Body of pancreas (tissue), 4 donors: ENCODE results near the gene NECTIN1. TPM values are rescaled to one million over a fixed set of nuclear protein-coding genes. Genes with fewer than 3 reads are reported as not detected.

Experiments
- ATAC-seq: fragments of 150-250 bp; one replicate; pipeline ENCODE4 v1.9.1; 2016
- DNase-seq, 4 donors: peaks; one replicate each; pipeline ENCODE4 v3.0.0-alpha.2; 2019
- H3K27ac ChIP-seq, 4 donors: fragments of 200-600 bp; sonication (generic); 1 replicate in 3 of 4; 2 replicates in 1 of 4; pipeline versions ENCODE4 v1.5.1 to v1.6.1; 2016 to 2019; ENCODE audit warnings: mild to moderate bottlenecking in 1 of 4, mixed read lengths in 1 of 4, moderate library complexity in 1 of 4
- H3K27me3 ChIP-seq, 2 donors: fragments of 200-600 bp; sonication (generic); one replicate each; pipeline ENCODE4 v1.6.0; 2016; ENCODE audit warnings: mild to moderate bottlenecking in 1 of 2
- H3K36me3 ChIP-seq, 2 donors: fragments of 200-600 bp; sonication (generic); replicated peaks in 1 of 2; 2 replicates each; pipeline ENCODE4 v1.5.1; 2016; ENCODE audit warnings: low read depth in 2 of 2; ENCODE audit not compliant: insufficient read depth in 1 of 2
- H3K4me1 ChIP-seq: fragments of 200-600 bp; sonication (generic); one replicate; pipeline ENCODE4 v1.6.0; 2016
- H3K4me3 ChIP-seq, 2 donors: fragments of 200-600 bp; sonication (generic); 1 replicate in 1 of 2; 2 replicates in 1 of 2; pipeline ENCODE4 v1.5.1; 2016 to 2019
- H3K9me3 ChIP-seq, 3 donors: fragments of 200-600 bp; sonication (generic); 1 replicate in 2 of 3; 2 replicates in 1 of 3; pipeline ENCODE4 v1.5.1; 2016
- CTCF ChIP-seq, 7 experiments: fragments of 450-650 bp in 4 of 7; fragments of 200-600 bp in 3 of 7; sonication (generic) in 3 of 7; IDR thresholded peaks; one replicate each; pipeline ENCODE4 v1.5.1; 2016 to 2019; ENCODE audit warnings: antibody characterized with exemption in 7 of 7
- POLR2A ChIP-seq, 3 donors: fragments of 450-650 bp; IDR thresholded peaks; one replicate each; pipeline ENCODE4 v1.6.1; 2016; ENCODE audit warnings: antibody characterized with exemption in 3 of 3, mild to moderate bottlenecking in 2 of 3
- WGBS, 2 donors: methylation state at CpG; one replicate each; pipeline ENCODE4 v1.1.5; 2017; 5-methylcytosine and 5-hydroxymethylcytosine counted together
- intact Hi-C: fragments of 100-400 bp; cut with DNase I; formaldehyde crosslinking; loops from one replicate; pipeline ENCODE4 v1.15.1; 2023
- total RNA-seq, 2 donors: library from RNA; depleted of rRNA; stranded (reverse); fragments of >200 nt; gene quantifications; one replicate each; pipeline ENCODE4 v1.1.0, GENCODE V29; 2016

The NECTIN1 gene
- total RNA-seq, 2 donors from 2014 or later, result 7.3 to 31.6 TPM

DNA sequence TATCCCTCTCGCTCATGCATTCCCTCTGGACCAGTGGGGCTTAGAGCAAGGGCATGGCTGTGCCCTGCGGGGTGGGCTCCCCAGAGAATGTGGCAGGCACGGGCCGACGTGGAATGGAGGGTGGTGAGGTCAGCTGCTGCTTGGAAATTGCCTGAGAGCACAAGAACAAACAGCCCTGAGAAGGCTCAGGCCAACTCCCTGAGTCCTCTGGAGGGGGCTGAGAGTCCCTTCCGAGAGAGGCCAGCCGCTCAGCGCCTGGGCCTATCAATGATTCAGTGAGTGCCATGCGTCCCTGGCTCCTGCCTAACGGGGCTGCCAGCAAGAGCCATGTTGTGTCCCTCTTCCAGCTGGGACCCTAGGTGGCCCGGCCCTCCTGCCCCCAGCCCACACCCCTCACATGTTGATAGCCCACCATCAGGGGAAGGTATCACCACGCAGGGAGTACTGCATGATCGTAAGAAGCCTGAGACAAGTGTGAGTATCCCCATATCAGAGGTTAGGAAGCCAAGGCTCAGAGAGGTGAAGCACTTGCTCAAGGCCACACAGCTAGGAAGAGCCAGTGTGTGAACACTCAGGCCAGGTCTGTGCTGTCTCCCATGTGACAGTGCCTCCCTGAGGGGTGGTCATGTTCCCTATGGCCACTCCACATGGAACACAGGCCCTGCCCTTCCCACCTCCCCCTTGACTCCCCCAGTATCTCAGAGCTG is 55.8 kb downstream of the NECTIN1 start:
- Histone ChIP-seq H3K9me3 (no peaks in the 10 kb centered on the region), H3K36me3 (peaks cover 0 to 12% of the 10 kb centered on the region in 2 donors), H3K27ac (peak overlapping the region in 1 of 4 donors; percentile 16), H3K4me3 (no peak overlapping the region), H3K4me1 (peaks cover 6% of the 10 kb centered on the region), H3K27me3 (no peaks in the 10 kb centered on the region)
- ATAC-seq (no peak), DNase-seq (no peak)
- no peak for TF ChIP-seq CTCF (IDR thresholded peaks at IDR 0.05)
- TF ChIP-seq POLR2A (IDR thresholded peaks at IDR 0.05), result no peak
- intact Hi-C loops, result no loop called here
- 84 to 90% methylated on average over 5 to 13 of the region's 13 CpGs for WGBS, 2 donors

DNA sequence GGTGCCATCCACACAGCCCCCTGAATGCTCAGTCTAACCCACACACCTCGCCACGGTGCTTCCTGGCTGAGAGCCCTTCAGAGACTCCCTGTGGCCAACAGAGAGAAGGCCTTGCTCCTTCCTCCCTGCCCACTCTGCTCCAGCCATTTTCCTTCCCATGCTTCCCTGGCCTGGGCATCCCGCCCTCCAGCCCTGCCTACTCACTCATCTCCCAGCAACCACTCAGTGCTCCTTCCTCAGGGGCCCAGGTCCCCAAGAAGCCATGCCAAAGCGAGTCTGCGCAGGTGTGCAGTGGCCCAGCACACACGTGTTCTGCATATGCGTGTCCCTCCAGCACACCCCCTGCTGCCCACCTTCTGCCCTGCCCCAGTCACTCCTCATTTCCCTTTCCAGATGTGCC is 56.4 kb downstream of the NECTIN1 start:
- no peak overlapping the region for H3K4me3 ChIP-seq
- H3K27me3 ChIP-seq, result no peaks in the 10 kb centered on the region
- DNase-seq (peak in 2 of 4 donors; percentile 42 to 46), ATAC-seq (no peak)
- H3K4me1 ChIP-seq, result peaks cover 6% of the 10 kb centered on the region
- TF ChIP-seq CTCF (IDR thresholded peaks at IDR 0.05), result no peak
- TF ChIP-seq POLR2A (IDR thresholded peaks at IDR 0.05), result no peak
- no peaks in the 10 kb centered on the region for H3K9me3 ChIP-seq
- H3K27ac ChIP-seq, result no peak overlapping the region
- intact Hi-C loops, result no loop called here
- 85 to 95% methylated on average over 7 of the region's 7 CpGs for WGBS, 2 donors
- peaks cover 0 to 9% of the 10 kb centered on the region in 2 donors for H3K36me3 ChIP-seq

DNA sequence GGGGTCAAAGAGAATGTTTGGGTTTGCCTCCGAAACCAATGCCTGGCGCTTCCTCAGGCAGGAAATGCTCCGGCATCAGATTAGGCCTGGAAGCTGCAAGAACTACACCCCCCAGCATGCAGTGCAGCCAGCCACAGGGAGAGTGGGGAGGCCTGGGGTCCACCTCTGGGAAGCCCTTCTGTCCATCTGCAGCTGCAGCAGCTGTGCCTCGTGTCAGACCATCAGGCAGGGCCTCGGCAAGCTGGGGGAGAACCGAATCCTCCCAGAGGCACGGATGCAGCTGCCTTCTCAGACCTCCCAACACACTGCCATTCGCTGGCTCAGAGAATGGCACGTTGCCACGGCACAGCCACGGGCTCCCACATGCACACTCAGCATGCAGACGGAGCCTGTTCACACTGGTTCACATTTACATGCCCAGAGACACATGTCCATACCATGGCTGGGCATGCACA is 57.4 kb downstream of the NECTIN1 start:
- H3K27ac ChIP-seq, result no peak overlapping the region
- H3K36me3 ChIP-seq, result peaks cover 0 to 6% of the 10 kb centered on the region in 2 donors
- DNase-seq (peak in 1 of 4 donors; percentile 31), ATAC-seq (no peak)
- WGBS, 2 donors, result 76 to 96% methylated on average over 3 to 11 of the region's 12 CpGs
- no peak overlapping the region for H3K4me3 ChIP-seq
- intact Hi-C loops, result no loop called here
- H3K27me3 ChIP-seq, result no peaks in the 10 kb centered on the region
- no peak for TF ChIP-seq POLR2A (IDR thresholded peaks at IDR 0.05)
- TF ChIP-seq CTCF (IDR thresholded peaks at IDR 0.05), result no peak
- peaks cover 7% of the 10 kb centered on the region for H3K4me1 ChIP-seq
- no peaks in the 10 kb centered on the region for H3K9me3 ChIP-seq

- intact Hi-C loops, result no loop called here
- ATAC-seq (peak; percentile 30), DNase-seq (peak; percentile 35 to 74 (median 68))
- WGBS, 2 donors, result 46 to 66% methylated on average over 5 of the region's 5 CpGs
- H3K4me1 ChIP-seq, result peaks cover 9% of the 10 kb centered on the region
- H3K36me3 ChIP-seq, result peaks cover 0 to 6% of the 10 kb centered on the region in 2 donors
- no peaks in the 10 kb centered on the region for H3K27me3 ChIP-seq
- no peaks in the 10 kb centered on the region for H3K9me3 ChIP-seq
- H3K27ac ChIP-seq, result no peak overlapping the region
- TF ChIP-seq CTCF (IDR thresholded peaks at IDR 0.05) (no peak), POLR2A (IDR thresholded peaks at IDR 0.05) (no peak)
- no peak overlapping the region for H3K4me3 ChIP-seq
These were observed 57.9 kb downstream of the NECTIN1 start for GRCh38 chr11:119671051-119671450.

DNA sequence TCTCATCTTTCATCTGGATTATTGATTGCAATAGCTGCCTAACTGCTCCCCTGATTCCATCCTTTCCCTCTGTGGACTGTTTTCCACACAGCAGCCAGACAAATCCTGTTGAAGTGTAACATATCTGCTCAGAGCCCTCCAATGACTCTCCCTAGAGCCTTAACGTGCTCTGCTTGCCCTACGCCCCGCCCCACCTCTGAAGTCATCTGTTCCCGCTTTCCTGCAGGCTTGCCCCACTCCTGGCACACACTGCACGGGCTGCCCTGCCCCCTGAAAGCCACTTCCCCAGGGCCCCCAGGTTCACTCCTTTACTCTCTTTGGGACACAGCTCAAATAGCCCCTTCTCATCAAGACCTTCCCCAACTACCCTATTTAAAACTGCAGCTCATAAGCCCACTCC is 59.5 kb downstream of the NECTIN1 start:
- H3K9me3 ChIP-seq, result no peaks in the 10 kb centered on the region
- intact Hi-C loops, result loop anchor here (10.0 kb wide), 1 partner anchor 345 kb away; no protein-coding TSS in a partner anchor
- H3K27me3 ChIP-seq, result no peaks in the 10 kb centered on the region
- no peak overlapping the region for H3K4me3 ChIP-seq
- TF ChIP-seq CTCF (IDR thresholded peaks at IDR 0.05) (no peak), POLR2A (IDR thresholded peaks at IDR 0.05) (no peak)
- ATAC-seq (no peak), DNase-seq (no peak)
- no peak overlapping the region for H3K27ac ChIP-seq
- WGBS, 2 donors, result 68 to 90% methylated on average over 5 of the region's 5 CpGs
- no peaks in the 10 kb centered on the region for H3K36me3 ChIP-seq
- H3K4me1 ChIP-seq, result peaks cover 13% of the 10 kb centered on the region
